ENCODE measurements around the gene STARD3NL.

GRCh38 chr7:38192327-38192726 is 14.3 kb downstream of the STARD3NL start:
- TF ChIP-seq, protein P1, sequence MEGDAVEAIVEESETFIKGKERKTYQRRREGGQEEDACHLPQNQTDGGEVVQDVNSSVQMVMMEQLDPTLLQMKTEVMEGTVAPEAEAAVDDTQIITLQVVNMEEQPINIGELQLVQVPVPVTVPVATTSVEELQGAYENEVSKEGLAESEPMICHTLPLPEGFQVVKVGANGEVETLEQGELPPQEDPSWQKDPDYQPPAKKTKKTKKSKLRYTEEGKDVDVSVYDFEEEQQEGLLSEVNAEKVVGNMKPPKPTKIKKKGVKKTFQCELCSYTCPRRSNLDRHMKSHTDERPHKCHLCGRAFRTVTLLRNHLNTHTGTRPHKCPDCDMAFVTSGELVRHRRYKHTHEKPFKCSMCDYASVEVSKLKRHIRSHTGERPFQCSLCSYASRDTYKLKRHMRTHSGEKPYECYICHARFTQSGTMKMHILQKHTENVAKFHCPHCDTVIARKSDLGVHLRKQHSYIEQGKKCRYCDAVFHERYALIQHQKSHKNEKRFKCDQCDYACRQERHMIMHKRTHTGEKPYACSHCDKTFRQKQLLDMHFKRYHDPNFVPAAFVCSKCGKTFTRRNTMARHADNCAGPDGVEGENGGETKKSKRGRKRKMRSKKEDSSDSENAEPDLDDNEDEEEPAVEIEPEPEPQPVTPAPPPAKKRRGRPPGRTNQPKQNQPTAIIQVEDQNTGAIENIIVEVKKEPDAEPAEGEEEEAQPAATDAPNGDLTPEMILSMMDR (IDR thresholded peaks at IDR 0.05) = no peak
- TF ChIP-seq POLR2A (IDR thresholded peaks at IDR 0.05) = no peak
